GM19395 (cell line): ENCODE results near the gene NEK11.
A peak's percentile ranks its signal among the peaks of the same experiment; 100 is the strongest.

Source experiments
- ATAC-seq: cut with Tn5 transposase; IDR thresholded peaks from one replicate; pipeline ENCODE4 v1.9.1; 2021; ENCODE audit warnings: mild to moderate bottlenecking, moderate library complexity; ENCODE audit not compliant: unreplicated experiment

NEK11 gene, protein sequence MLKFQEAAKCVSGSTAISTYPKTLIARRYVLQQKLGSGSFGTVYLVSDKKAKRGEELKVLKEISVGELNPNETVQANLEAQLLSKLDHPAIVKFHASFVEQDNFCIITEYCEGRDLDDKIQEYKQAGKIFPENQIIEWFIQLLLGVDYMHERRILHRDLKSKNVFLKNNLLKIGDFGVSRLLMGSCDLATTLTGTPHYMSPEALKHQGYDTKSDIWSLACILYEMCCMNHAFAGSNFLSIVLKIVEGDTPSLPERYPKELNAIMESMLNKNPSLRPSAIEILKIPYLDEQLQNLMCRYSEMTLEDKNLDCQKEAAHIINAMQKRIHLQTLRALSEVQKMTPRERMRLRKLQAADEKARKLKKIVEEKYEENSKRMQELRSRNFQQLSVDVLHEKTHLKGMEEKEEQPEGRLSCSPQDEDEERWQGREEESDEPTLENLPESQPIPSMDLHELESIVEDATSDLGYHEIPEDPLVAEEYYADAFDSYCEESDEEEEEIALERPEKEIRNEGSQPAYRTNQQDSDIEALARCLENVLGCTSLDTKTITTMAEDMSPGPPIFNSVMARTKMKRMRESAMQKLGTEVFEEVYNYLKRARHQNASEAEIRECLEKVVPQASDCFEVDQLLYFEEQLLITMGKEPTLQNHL

DNA sequence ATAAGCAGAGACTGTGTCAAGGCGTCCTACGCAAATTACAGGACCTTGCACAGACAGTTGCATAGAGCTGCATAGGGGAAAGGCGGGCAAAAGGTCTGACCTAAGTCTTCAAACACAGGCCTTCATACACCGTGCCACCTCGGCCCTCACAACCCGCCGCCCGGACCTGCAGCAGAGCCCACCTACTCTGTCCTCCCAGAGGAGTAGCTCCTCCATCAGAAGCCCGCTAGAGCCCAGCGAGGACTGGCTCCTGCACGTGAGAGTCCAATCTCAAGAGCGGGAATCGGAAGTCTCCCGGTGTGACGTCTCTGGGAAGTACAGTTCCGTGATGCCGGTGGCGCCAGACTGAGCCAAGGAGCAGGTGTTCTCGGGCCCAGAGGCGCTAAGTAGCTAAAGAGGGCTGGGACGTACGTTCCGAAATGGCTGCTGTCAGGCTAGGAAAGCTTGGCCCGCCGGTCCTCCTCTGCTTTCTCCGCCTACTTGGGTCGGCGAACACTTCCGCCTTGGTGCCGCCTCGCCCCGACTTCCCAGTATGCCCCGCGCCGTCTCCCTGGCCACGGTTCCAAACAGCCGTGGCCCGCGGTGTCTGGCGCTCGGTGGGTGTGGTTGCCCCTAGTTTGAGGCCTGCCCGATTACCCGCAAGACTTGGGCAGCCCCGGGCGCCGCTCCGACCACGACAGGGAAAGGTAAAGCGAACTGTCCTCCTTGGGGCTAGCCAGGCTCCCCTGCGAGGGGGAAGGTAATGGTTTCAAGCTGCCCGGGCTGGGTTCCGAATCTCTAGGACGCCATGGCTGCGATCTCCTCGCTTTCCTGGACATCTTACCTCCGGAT lies at the start of gene NEK11, which contains the start of gene ASTE1:
Gene NEK11, plus strand, starts transcription at position 557 of the 831 bp plus-strand sequence. CDS start 2,832 bp downstream, outside the sequence.
Gene ASTE1, minus strand, starts transcription at position 505 of the 831 bp plus-strand sequence. CDS start 1,519 bp downstream, outside the sequence.
- peak; percentile 99 for ATAC-seq

DNA sequence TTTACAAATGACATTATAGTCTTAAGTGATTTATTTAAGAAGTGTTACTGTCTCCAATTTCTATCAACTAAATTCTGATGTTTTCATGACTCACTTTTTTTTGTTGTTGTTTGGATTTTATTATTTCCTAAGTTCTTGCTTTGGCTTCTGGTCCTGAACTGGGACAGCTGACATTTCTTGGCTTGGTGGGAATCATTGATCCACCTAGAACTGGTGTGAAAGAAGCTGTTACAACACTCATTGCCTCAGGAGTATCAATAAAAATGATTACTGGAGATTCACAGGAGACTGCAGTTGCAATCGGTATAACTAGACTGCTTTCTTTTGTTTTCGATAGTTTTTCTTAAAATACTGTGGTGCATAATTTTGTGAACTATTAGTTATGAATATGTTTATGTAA lies 47.6 kb upstream of the NEK11 start:
- no peak for ATAC-seq

DNA sequence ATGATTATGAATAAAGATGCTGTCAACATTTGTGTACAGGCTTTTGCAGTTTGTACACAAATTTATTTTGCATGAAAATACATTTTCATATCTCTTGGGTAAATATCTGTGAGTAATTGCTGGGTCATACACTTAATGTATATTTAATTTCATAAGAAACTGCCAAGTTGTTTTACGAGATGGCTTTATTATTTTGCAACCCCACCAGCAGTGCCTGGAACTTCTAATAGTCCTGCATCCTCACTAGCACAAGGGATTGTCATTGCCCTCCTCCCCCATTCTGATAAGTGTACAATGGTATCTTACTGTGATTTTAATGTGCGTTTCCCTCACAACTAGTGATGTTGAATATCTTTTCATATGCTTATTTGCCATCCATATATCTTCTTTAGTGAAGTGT lies 45.2 kb upstream of the NEK11 start:
- no peak for ATAC-seq

DNA sequence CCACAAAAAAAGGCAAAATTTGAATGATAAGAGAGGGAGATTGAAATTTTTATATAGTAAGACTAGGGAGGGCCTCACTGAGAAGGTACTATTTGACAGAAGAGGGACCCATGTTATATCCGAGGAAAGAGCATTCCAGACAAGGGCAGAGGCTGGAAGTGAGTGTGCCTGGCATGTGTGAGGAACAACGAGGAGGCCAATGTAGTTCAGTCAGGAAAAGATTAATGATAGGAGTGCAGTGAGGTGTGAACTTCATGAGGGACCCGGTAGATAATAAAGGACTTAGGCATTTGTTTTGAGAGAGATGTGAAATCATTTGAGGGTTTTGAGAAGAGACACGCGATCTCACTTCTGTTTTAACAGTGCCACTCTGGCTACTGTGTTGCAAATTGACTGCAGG lies 36.4 kb upstream of the NEK11 start:
- no peak for ATAC-seq

DNA sequence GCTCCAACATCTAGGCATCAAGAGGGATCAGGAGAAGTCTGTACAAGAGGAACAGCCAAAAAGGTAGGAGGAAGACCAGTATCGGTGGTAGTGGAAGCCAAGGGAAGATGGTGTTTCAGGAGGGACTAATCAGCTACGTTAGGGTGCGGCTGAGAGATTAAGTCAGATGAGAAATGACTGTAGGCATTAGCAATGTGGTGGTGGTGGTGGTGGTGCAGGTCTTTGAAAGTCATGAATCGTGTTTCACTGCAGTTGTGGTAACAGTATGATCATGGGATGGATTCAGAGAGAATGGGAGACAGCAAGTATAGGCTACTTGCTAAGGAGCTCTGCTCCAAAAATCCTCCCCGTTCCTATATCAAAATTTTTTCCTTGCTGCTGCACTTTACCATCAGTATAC lies 35.6 kb upstream of the NEK11 start:
- ATAC-seq = no peak

DNA sequence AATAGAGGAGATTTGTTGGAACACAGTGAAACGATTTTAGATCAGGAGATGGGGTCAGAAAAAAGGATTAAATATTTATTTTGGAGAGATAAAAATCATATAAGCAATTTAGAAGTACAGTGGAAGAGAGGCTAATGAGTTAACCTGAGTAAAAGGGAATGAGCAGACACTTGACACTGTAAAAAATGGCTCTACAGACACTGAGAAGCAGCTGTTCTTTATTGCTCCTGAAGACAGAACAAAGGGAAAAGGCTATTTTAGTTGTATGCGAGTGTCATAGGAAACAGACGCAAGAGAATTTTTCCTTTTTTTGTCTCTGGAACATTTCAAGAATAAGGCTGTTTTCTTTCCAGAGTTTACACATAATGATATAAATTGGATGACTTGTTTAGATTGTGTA lies 34.3 kb upstream of the NEK11 start:
- ATAC-seq = no peak

DNA sequence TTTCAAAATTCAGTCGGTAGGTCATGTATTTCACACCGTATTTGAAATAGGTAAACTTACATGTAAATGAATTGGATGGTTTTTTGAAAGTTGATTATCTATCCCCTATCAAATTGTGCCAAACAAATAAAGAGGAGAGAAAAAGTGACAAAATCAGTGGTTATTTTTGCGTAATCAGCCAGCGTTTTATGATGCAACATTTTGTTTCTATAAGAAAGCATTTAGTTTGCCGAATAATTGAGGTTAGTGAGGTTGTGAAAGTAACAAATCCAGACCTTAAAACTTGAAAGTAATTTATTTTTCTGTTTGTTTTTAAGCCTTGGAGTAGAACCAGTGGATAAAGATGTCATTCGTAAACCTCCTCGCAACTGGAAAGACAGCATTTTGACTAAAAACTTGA lies 29.4 kb upstream of the NEK11 start:
- no peak for ATAC-seq

DNA sequence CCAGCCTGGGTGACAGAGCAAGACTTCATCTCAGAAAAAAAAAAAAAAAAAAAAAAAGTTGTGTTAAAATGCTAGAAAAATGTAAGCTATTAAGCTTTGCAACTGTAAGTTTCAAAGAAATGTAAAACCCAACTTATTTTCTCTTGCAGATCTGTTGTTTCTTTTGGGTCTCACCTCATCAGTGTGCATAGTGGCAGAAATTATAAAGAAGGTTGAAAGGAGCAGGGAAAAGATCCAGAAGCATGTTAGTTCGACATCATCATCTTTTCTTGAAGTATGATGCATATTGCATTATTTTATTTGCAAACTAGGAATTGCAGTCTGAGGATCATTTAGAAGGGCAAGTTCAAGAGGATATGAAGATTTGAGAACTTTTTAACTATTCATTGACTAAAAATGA lies 25.6 kb upstream of the NEK11 start:
- ATAC-seq = no peak

DNA sequence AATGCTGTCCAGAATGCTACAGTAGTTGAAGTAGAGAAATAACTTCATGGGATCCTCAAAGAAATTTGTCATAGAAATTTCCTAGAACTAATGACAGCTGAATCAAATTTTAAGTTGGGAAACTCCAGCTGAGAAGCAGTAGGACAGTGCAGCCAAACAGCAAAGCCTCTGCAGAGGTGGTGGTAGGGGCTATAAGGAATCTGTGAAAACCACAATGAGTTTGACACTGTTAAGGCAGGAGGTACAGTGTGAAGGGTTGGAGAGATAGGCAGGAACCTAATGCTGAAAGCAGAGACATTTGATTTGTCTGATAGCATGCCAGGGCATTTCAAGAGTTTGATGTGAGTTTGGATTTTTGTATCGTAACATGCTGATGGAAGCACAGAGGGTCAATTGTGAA lies 22.1 kb upstream of the NEK11 start:
- ATAC-seq = no peak

DNA sequence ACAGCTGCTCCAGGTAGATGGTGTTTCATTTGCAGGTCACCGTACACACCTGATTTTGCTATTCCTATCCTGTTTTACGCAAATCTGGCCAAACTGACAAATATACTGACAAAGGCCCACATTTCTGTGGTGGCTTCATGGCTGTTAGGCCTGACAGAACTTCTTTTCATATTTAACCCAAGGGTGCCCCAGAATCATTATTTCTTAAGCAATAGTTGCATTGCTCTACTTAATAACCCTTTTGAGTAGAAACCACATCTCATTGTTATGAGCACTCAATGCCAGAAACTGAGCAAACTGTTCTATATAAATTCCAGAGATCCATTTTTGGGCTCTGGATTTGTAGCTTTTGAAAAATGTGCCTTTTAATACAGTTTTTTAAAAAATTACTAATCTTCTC lies 19.4 kb upstream of the NEK11 start:
- ATAC-seq = no peak

DNA sequence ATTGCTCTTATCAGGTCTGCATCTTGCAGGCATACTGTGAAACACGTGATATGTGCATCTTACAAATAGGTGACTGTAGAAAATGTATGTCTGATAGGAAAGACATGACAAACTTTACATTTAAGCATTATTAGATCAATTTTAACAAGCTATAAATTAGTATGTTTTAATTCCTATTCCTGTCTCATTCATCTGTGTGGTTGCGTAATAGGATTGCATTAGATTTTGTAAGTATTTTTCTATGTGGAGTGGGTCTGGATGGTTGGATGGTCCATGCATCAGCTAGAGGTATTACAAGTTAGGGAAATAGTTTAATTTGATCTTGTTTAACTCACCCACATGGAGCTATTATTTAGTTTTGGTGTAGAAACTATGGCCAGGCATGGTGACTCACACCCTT lies 18.9 kb upstream of the NEK11 start:
- no peak for ATAC-seq

DNA sequence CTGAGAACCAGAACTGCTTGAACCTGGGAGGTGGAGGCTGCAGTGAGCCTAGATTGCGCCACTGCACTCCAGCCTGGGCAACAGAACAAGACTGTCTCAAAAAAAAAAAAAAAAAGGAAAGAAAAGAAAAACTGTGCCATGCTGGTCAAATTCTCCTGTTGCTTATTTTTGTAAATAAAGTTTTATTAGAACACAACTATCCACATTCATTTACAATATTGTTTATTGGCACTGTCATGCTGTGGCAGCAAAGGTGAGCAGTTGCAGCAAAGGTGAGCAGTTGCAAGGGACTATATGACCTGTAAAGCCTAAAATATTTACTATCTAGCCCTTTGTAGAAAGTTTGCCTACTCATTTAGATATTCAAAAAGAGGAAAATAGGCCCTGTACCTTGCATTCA lies 18.4 kb upstream of the NEK11 start:
- ATAC-seq = no peak

DNA sequence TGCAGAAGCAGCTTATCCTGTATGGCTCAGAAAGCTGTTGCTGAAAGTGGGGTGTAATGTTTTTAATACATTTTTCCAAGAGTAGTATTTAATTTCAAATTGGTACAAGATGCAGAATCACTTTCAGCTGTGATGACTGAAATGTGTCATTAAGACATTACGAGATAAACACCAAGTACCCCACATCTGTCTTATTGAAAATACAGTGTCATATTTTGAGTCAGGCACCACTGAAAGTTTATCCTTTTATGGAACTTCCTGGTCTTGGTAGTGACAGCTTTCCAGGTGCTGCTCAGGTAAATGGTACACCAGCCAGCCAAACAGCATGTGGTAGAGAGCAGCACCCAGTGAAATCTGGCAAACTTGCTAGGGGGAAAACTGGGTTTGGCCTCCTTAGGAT lies 17.0 kb upstream of the NEK11 start:
- no peak for ATAC-seq

DNA sequence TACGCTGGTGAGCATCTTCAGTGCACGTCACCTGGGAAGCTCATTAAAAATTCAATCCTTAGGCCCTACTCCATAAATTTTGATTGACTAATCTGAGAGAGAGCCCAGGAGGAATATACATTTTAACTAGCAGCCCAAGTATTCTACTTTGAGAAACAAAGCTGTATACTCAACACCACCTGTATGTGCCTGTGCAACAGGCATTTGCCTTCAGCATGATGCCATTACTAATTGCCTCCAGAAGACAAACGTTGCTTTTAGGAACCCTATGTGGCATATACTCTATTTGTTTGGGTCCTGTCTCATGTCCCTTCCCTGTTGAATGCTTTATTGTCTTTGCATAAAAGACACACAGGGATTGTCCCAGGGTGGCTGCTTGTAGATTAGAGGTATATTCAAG lies 7.7 kb upstream of the NEK11 start:
- ATAC-seq = no peak

DNA sequence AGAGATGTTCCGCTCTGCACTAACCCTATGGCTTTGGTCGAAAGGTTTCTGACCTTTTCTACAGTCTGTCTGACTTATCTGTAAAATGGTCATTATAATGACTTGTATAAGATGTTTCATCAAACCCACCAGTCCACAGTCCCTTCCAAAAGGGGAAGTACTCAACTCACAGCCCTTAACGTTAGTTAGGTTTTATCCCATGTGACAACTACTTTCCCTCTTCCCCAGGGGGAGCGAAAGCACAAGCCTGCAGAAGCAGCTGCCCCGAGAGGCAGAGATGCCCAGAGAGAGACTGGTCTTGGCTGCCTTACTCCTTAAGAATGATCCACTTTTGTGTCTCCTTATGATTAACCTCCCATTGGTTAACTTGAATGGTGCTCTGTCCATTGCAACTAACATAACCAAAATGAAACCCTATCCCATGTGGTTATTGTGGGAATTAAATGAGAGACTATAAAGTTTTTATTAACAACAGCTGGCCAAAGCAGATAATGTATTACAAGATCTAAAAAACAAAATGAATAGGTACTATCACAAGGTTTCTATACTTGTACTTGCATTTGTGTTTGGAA lies 6.5 kb upstream of the NEK11 start:
- ATAC-seq = no peak

DNA sequence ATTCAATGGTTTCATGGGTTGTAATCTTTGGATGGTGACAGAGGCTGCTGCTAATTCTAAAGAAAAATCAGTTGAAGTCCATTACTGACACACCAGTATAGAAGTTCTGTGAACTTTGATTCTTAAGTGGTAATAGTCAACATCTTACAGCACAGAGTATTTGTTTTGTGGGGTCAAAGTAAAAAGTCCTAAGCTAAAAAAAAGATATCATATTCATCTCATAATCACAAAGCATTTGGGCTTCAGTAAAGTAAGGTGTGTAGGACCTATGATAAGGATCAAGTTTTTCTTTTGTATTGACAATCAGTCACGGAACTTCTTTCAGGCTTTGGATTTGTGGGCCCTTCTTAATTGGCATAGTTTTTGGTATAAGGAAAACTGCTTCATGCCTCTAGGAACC lies 1.1 kb upstream of the NEK11 start:
- no peak for ATAC-seq

DNA sequence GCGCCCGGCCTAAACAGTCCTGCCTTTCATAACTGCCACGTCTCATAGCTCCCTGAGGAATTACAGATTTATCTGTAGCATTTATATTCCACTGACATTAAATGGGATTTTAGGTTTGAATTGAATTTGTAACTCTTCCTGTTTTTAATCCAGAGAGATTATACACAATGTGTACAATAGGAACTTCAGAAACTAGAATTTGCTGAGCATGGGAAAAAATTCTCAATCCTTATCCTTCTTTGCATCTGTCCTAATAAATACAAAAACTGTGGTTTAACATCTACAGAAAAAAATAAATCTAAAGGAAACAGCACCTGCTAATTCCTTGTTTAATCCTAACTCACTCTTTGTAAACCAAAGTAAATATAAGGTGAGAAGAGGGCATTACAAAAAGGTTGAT lies 2.2 kb downstream of the NEK11 start:
- ATAC-seq = no peak

DNA sequence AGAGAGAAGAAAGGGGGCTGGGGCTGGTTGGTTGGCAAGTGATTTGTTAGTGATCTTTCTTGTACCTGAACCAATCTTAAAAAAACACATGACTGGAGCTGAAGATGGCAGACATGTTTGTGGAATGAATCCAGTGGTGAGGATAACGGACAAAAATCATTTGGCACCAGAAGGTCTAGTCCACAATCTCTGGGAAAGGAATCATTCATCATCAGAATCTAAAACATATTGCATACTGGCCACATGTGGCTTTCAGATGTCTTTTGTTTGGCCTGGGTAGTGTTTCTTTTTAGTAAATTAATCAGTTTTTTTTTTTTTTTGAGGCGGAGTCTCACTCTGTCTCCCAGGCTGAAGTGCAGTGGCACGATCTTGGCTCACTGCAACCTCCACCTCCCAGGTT lies 5.0 kb downstream of the NEK11 start:
- no peak for ATAC-seq

DNA sequence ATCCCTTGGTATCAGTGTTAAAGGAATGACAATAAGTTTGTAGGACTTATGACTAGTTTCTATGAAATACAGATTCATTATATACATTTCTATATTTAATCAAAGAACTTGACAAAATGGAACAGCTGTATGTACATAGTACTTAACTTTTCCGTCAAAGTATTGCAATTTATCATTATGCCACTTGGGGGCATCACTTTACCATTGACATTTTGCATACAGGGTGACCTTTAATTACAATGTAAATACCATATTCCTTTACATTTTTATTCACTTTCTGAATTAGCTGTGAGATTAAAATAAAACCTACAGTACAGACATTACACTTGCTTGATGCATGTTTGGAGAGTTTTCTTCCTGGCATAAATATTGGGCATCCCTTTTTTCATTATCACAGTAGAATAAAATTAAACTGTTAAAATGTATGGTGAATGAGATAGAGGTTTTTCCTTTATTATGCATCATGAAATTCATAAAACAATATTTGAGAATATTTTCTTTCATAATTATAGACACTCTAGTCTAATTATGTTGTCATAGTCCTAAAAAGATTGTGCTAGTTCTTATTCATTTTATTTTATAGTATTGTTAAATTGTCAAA lies 6.9 kb downstream of the NEK11 start:
- no peak for ATAC-seq

DNA sequence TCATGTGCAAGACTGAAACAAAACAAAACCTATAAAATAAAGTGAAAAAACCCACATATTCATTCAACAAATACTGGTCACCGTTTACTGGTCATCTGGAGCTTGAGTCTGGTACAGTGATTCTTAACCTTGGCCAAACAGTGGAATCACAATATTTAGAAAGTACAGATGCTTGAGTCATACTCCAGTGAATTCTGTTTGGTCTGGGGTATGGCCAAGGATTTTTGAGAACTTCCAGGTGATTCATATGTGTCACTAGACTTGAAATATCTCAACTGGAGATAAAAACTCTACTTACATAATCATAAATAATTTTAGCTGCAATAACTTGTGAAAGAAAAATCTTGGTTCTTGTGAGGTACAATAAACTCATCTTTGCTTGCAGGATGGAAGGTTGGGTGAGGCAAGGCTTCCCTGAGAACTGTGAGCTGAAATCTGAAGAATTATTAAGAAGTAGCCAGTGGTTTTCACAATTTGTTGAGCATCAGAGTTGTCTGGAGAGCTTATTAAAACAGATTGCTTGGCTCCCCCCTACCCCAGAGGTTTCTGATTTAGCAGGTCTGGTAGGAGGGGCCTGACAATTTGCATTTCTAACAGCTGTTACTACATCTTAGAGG lies 9.6 kb downstream of the NEK11 start:
- no peak for ATAC-seq
